ENCODE data around the gene RHOU.

Gene RHOU

GRCh38 chr1:228697207-228698016, 37.9 kb upstream of the RHOU start:
- Histone ChIP-seq H3K79me2 (ENCODE audit: insufficient read depth, low read length) (no peaks in the 10 kb centered on the region), H4K20me1 (ENCODE audit: low read depth, low read length) (no peaks in the 10 kb centered on the region), H3K9me2 (replicated peaks; ENCODE audit: insufficient read depth, low read length) (no peaks in the 10 kb centered on the region), H3F3A (ENCODE audit: insufficient read depth) (no peaks in the 10 kb centered on the region), H3K27ac (ENCODE audit: low read depth, low read length) (no peak overlapping the region), H3K27me3 (ENCODE audit: low read length) (no peaks in the 10 kb centered on the region), H3K9me3 (ENCODE audit: insufficient read depth, low read length) (no peaks in the 10 kb centered on the region), H2AFZ (ENCODE audit: low read depth, low read length, severe bottlenecking) (no peak overlapping the region), H3K4me2 (ENCODE audit: low read depth, low read length, poor library complexity, severe bottlenecking) (no peak overlapping the region), H3K4me3 (ENCODE audit: insufficient read depth, low read length, poor library complexity, severe bottlenecking) (no peak overlapping the region), H3K36me3 (ENCODE audit: low read length) (no peaks in the 10 kb centered on the region), H3K9ac (ENCODE audit: low read length) (no peak overlapping the region)
- TF ChIP-seq CTCF (IDR thresholded peaks at IDR 0.05; ENCODE audit: insufficient read depth, low read length, poor library complexity, severe bottlenecking) (no peak), EZH2phosphoT487 (conservative IDR thresholded peaks at IDR 0.05; ENCODE audit: low read length) (no peak)

- Histone ChIP-seq H3K4me2 (ENCODE audit: low read depth, low read length, poor library complexity, severe bottlenecking) (no peak overlapping the region), H3K4me3 (ENCODE audit: insufficient read depth, low read length, poor library complexity, severe bottlenecking) (no peak overlapping the region), H3K9me2 (replicated peaks; ENCODE audit: insufficient read depth, low read length) (no peaks in the 10 kb centered on the region), H3F3A (ENCODE audit: insufficient read depth) (no peaks in the 10 kb centered on the region), H3K9me3 (ENCODE audit: insufficient read depth, low read length) (no peaks in the 10 kb centered on the region), H3K36me3 (ENCODE audit: low read length) (no peaks in the 10 kb centered on the region), H3K27me3 (ENCODE audit: low read length) (no peaks in the 10 kb centered on the region), H3K27ac (ENCODE audit: low read depth, low read length) (no peak overlapping the region), H3K79me2 (ENCODE audit: insufficient read depth, low read length) (no peaks in the 10 kb centered on the region), H2AFZ (ENCODE audit: low read depth, low read length, severe bottlenecking) (no peak overlapping the region), H3K9ac (ENCODE audit: low read length) (no peak overlapping the region), H4K20me1 (ENCODE audit: low read depth, low read length) (no peaks in the 10 kb centered on the region)
- TF ChIP-seq EZH2phosphoT487 (conservative IDR thresholded peaks at IDR 0.05; ENCODE audit: low read length), result no peak
- TF ChIP-seq CTCF (IDR thresholded peaks at IDR 0.05; ENCODE audit: insufficient read depth, low read length, poor library complexity, severe bottlenecking), result no peak
Measured at GRCh38 chr1:228698017-228698329, 37.3 kb upstream of the RHOU start.

- Histone ChIP-seq H3K9me2 (replicated peaks; ENCODE audit: insufficient read depth, low read length) (no peaks in the 10 kb centered on the region), H3K27ac (ENCODE audit: low read depth, low read length) (no peak overlapping the region), H4K20me1 (ENCODE audit: low read depth, low read length) (no peaks in the 10 kb centered on the region), H3F3A (ENCODE audit: insufficient read depth) (no peaks in the 10 kb centered on the region), H3K9me3 (ENCODE audit: insufficient read depth, low read length) (no peaks in the 10 kb centered on the region), H3K9ac (ENCODE audit: low read length) (no peak overlapping the region), H3K27me3 (ENCODE audit: low read length) (no peaks in the 10 kb centered on the region), H3K4me2 (ENCODE audit: low read depth, low read length, poor library complexity, severe bottlenecking) (no peak overlapping the region), H3K4me3 (ENCODE audit: insufficient read depth, low read length, poor library complexity, severe bottlenecking) (no peak overlapping the region), H3K36me3 (ENCODE audit: low read length) (no peaks in the 10 kb centered on the region), H3K79me2 (ENCODE audit: insufficient read depth, low read length) (no peaks in the 10 kb centered on the region), H2AFZ (ENCODE audit: low read depth, low read length, severe bottlenecking) (no peak overlapping the region)
- TF ChIP-seq EZH2phosphoT487 (conservative IDR thresholded peaks at IDR 0.05; ENCODE audit: low read length) (no peak), CTCF (IDR thresholded peaks at IDR 0.05; ENCODE audit: insufficient read depth, low read length, poor library complexity, severe bottlenecking) (no peak)
Measured at GRCh38 chr1:228702433-228702832, 32.8 kb upstream of the RHOU start.

Measured in SU-DHL-6 (cell line).